Measurements from ENCODE around the gene LUC7L3.

DNA sequence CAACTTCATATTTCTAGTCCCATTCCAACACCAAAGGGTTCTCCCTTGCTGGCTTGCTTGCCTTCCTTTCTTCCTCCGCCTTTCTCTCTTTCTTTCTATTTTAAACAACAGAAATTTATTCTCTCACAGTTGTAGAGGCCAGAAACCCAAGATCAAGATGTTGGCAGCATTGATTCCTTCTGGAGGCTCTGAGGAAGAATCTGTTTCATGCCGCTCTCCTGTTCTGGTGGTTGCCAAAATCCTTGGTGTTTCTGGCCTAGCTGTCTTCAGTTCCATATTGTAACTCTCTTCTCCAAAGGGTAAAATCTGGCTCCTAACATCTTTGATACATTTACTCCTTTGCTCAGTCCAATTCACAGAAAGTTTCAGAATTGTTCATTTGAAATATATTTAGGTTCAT is 50.9 kb downstream of the LUC7L3 start:
- TF ChIP-seq, protein P1, sequence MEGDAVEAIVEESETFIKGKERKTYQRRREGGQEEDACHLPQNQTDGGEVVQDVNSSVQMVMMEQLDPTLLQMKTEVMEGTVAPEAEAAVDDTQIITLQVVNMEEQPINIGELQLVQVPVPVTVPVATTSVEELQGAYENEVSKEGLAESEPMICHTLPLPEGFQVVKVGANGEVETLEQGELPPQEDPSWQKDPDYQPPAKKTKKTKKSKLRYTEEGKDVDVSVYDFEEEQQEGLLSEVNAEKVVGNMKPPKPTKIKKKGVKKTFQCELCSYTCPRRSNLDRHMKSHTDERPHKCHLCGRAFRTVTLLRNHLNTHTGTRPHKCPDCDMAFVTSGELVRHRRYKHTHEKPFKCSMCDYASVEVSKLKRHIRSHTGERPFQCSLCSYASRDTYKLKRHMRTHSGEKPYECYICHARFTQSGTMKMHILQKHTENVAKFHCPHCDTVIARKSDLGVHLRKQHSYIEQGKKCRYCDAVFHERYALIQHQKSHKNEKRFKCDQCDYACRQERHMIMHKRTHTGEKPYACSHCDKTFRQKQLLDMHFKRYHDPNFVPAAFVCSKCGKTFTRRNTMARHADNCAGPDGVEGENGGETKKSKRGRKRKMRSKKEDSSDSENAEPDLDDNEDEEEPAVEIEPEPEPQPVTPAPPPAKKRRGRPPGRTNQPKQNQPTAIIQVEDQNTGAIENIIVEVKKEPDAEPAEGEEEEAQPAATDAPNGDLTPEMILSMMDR (IDR thresholded peaks at IDR 0.05), result no peak
- TF ChIP-seq EP300 (IDR thresholded peaks at IDR 0.05) (no peak), POLR2A (IDR thresholded peaks at IDR 0.05) (no peak), POLR2AphosphoS5 (IDR thresholded peaks at IDR 0.05) (no peak)

Measured in stomach (tissue), 4 donors.